Amniotic epithelial cell (primary cell): ENCODE results near the gene ZNF20.

ENCODE experiments used
- DNase-seq: peaks from one replicate; pipeline ENCODE4 v3.0.0-alpha.2; 2010; ENCODE audit warnings: low read depth

Gene ZNF20

GRCh38 chr19:12139885-12140544 lies at the start of gene ZNF20:
ZNF20 (minus strand) TSS chr19:12140350; CDS start chr19:12140182, 168 bp downstream.
- DNase-seq: peak; percentile 90

- DNase-seq: peak; percentile 17
Measured at GRCh38 chr19:12187625-12188024, 47.5 kb upstream of the ZNF20 start.

GRCh38 chr19:12180377-12180776 lies 40.2 kb upstream of the ZNF20 start:
- no peak for DNase-seq

- DNase-seq: no peak
Measured at GRCh38 chr19:12166626-12167025, 26.5 kb upstream of the ZNF20 start.

GRCh38 chr19:12163826-12164225 lies 23.7 kb upstream of the ZNF20 start:
- DNase-seq: peak; percentile 39

- DNase-seq: peak; percentile 94
Measured at GRCh38 chr19:12162882-12163806, 23.0 kb upstream of the ZNF20 start, which contains the start of gene ZNF136. ZNF136 (plus strand) TSS chr19:12163096; CDS start chr19:12163204, 108 bp downstream.

- DNase-seq: no peak
Measured at GRCh38 chr19:12162513-12162881, 22.3 kb upstream of the ZNF20 start.

GRCh38 chr19:12159773-12160414 lies 19.7 kb upstream of the ZNF20 start:
- DNase-seq: no peak

- DNase-seq: peak; percentile 79
Measured at GRCh38 chr19:12156223-12157058, 16.3 kb upstream of the ZNF20 start, which contains the start of gene ZNF625. ZNF625 (minus strand) TSS chr19:12156734; CDS start chr19:12156558, 176 bp downstream.

- no peak for DNase-seq
Measured at GRCh38 chr19:12155324-12155860, 15.2 kb upstream of the ZNF20 start.

- no peak for DNase-seq
Measured at GRCh38 chr19:12145348-12145747, 5.2 kb upstream of the ZNF20 start.

- DNase-seq: no peak
Measured at GRCh38 chr19:12141405-12141736, 1.2 kb upstream of the ZNF20 start.

- peak; percentile 76 for DNase-seq
Measured at GRCh38 chr19:12140545-12141404, 625 bp upstream of the ZNF20 start.

- no peak for DNase-seq
Measured at GRCh38 chr19:12139269-12139668, 881 bp downstream of the ZNF20 start.

- no peak for DNase-seq
Measured at GRCh38 chr19:12137221-12137940, 2.8 kb downstream of the ZNF20 start.

GRCh38 chr19:12133069-12133468 lies 7.1 kb downstream of the ZNF20 start:
- DNase-seq: peak; percentile 50

- DNase-seq: no peak
Measured at GRCh38 chr19:12126707-12127106, 13.4 kb downstream of the ZNF20 start.

- DNase-seq: no peak
Measured at GRCh38 chr19:12117201-12117970, 22.8 kb downstream of the ZNF20 start.

- no peak for DNase-seq
Measured at GRCh38 chr19:12113121-12113520, 27.0 kb downstream of the ZNF20 start.
